ENCODE data around the gene PGAP2. TPM values are rescaled to one million over a fixed set of nuclear protein-coding genes. Genes with fewer than 3 reads are reported as not detected.

Gene PGAP2
- total and polyA plus RNA-seq, 10 of the 15 experiments (the other 5 are each of a cell fraction or from before 2014, with no cell fraction given), result 12.3 to 37.4 (median 31.9) TPM

DNA sequence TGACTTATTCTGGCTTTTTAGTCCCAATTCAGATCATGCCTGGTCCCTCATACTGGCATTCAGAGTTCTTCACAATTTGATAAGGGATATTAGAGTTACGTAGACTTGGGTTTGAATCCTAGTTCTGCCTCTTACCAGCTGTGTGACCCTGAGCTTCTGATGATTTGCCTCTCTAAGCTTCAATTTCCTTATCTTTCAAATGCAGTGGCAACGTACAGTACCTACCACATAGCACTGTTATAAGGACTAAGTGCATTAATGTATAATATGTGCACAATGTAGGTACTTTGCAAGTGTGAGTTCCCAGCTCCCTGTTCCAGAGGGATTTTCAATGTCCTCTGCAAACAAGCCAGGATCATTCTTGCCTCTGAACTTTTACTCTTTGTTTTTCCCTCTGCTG is 25.1 kb downstream of the PGAP2 start (continued):
- TF ChIP-seq, protein P1, sequence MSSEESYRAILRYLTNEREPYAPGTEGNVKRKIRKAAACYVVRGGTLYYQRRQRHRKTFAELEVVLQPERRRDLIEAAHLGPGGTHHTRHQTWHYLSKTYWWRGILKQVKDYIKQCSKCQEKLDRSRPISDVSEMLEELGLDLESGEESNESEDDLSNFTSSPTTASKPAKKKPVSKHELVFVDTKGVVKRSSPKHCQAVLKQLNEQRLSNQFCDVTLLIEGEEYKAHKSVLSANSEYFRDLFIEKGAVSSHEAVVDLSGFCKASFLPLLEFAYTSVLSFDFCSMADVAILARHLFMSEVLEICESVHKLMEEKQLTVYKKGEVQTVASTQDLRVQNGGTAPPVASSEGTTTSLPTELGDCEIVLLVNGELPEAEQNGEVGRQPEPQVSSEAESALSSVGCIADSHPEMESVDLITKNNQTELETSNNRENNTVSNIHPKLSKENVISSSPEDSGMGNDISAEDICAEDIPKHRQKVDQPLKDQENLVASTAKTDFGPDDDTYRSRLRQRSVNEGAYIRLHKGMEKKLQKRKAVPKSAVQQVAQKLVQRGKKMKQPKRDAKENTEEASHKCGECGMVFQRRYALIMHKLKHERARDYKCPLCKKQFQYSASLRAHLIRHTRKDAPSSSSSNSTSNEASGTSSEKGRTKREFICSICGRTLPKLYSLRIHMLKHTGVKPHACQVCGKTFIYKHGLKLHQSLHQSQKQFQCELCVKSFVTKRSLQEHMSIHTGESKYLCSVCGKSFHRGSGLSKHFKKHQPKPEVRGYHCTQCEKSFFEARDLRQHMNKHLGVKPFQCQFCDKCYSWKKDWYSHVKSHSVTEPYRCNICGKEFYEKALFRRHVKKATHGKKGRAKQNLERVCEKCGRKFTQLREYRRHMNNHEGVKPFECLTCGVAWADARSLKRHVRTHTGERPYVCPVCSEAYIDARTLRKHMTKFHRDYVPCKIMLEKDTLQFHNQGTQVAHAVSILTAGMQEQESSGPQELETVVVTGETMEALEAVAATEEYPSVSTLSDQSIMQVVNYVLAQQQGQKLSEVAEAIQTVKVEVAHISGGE (CRISPR knock-in tag; IDR thresholded peaks at IDR 0.05), result no peak
- TF ChIP-seq YBX1 (IDR thresholded peaks at IDR 0.05) (no peak), RAD51 (IDR thresholded peaks at IDR 0.05) (no peak), TCF12 (IDR thresholded peaks at IDR 0.05; ENCODE audit: low read depth, low read length) (no peak), RB1 (IDR thresholded peaks at IDR 0.05; ENCODE audit: borderline replicate concordance) (no peak), CEBPB (IDR thresholded peaks at IDR 0.05; ENCODE audit: borderline replicate concordance in 1 of 2, low read depth in 2 of 2, low read length in 2 of 2) (no peak), SMARCA5 (IDR thresholded peaks at IDR 0.05) (no peak), WRNIP1 (IDR thresholded peaks at IDR 0.05; ENCODE audit: borderline replicate concordance, low read depth, low read length) (no peak), HDGF (IDR thresholded peaks at IDR 0.05) (no peak), ZNF217 (IDR thresholded peaks at IDR 0.05) (no peak), SUZ12 (IDR thresholded peaks at IDR 0.05; ENCODE audit: unreplicated experiment) (no peak), BMI1 (IDR thresholded peaks at IDR 0.05; ENCODE audit: borderline replicate concordance) (no peak), TBL1XR1 (IDR thresholded peaks at IDR 0.05; ENCODE audit: low read depth, low read length) (no peak), RFX5 (IDR thresholded peaks at IDR 0.05; ENCODE audit: low read depth, low read length) (no peak), FOS (IDR thresholded peaks at IDR 0.05; ENCODE audit: borderline replicate concordance, extremely low read depth, insufficient read length) (no peak)

Data from GM12878 (cell line).